ENCODE data around the gene CARHSP1. TPM values are rescaled to one million over a fixed set of nuclear protein-coding genes. Genes with fewer than 3 reads are reported as not detected.

CARHSP1 gene
- total and polyA plus RNA-seq, 2 of the 8 experiments (the other 6 are each of a cell fraction or from before 2014, with no cell fraction given): 292 to 300 TPM

GRCh38 chr16:8863594-8864424, 5.0 kb downstream of the CARHSP1 start:
- FAIRE-seq (no peak), DNase-seq (ENCODE audit: low read depth in 1 of 2, low spot score in 2 of 2) (no peak)
- H3K23ac ChIP-seq (ENCODE audit: insufficient read length): no peak overlapping the region
- peaks cover 3 to 30% (median 9%) of the 10 kb centered on the region in 4 experiments; a peak in 5 of 8 replicates for H3K36me3 ChIP-seq (ENCODE audit: control insufficient read depth in 2 of 4, insufficient read depth in 4 of 4, low read length in 3 of 4)
- H3K4me1 ChIP-seq (replicated peaks in 1 of 4; ENCODE audit: control insufficient read depth in 3 of 4, insufficient read depth in 4 of 4, low read length in 3 of 4): peaks cover 22 to 47% (median 34%) of the 10 kb centered on the region in 4 experiments
- TF ChIP-seq ZNF274 (IDR thresholded peaks at IDR 0.05; ENCODE audit: borderline replicate concordance, extremely low read depth, low read length): no peak
- peak; percentile 80; the same call in 1 of the 2 replicates for TF ChIP-seq POLR2AphosphoS5 (IDR thresholded peaks at IDR 0.05; ENCODE audit: low read depth, low read length)
- TF ChIP-seq CHD2 (IDR thresholded peaks at IDR 0.05; ENCODE audit: low read length): no peak
- no peak for TF ChIP-seq ASH2L (IDR thresholded peaks at IDR 0.05; ENCODE audit: low read length)
- H3K23me2 ChIP-seq (ENCODE audit: low read depth, low read length): peaks cover 17% of the 10 kb centered on the region
- peak overlapping the region; percentile 50 for H3K14ac ChIP-seq (ENCODE audit: insufficient read length)
- H3K56ac ChIP-seq (replicated peaks; ENCODE audit: insufficient read length, low read depth, low read length): no peak overlapping the region
- peaks cover 51 to 90% of the 10 kb centered on the region in 2 experiments for H3K79me2 ChIP-seq (ENCODE audit: control insufficient read depth in 1 of 2, insufficient read depth in 2 of 2, low read length in 2 of 2)
- CTCF ChIA-PET (ENCODE audit: partially characterized antibody): interaction anchor here (0.6 to 10.5 kb wide), 9 partner anchors 10 to 144 kb away, joined by 3 to 90 read pairs (median 5); partner anchors contain the start of gene LITAFD
- POLR2A ChIA-PET (ENCODE audit: partially characterized antibody): interaction anchor here (0.5 to 29.1 kb wide), 9 partner anchors 6 to 184 kb away, joined by 3 to 456 read pairs (median 3); partner anchors contain the start of genes CARHSP1, LITAFD, PMM2 and TMEM186
- H3K27ac ChIP-seq (ENCODE audit: low read depth, low read length): 0 out of 2 replicates have a peak overlapping the region, but pooled peaks have one; percentile 3
- H3K18ac ChIP-seq (ENCODE audit: extremely low read depth, low read length): no peak overlapping the region; the same call in 1 of the 2 replicates
- H3K4me3 ChIP-seq (ENCODE audit: extremely low read depth in 1 of 4, insufficient read depth in 2 of 4, low read depth in 3 of 4, low read length in 4 of 4): peak overlapping the region in 1 of 4 experiments; percentile 2; a peak in 1 of 8 replicates
- H2BK12ac ChIP-seq (ENCODE audit: low read depth, low read length): peak overlapping the region; percentile 20; the same call in 1 of the 2 replicates
- H2AK5ac ChIP-seq (ENCODE audit: low read depth, low read length): peak overlapping the region; percentile 5; the same call in 1 of the 2 replicates
- H3K27me3 ChIP-seq (replicated peaks in 1 of 4; ENCODE audit: control insufficient read depth in 3 of 4, extremely low read depth in 1 of 4, insufficient read depth in 3 of 4, low read length in 3 of 4): no peaks in the 10 kb centered on the region
- no peaks in the 10 kb centered on the region for H3K9me3 ChIP-seq (ENCODE audit: insufficient read depth in 2 of 2, low read depth in 1 of 2, low read length in 1 of 2)
- peak overlapping the region; percentile 3 for H2BK120ac ChIP-seq (replicated peaks; ENCODE audit: low read depth, low read length)
- peak overlapping the region; percentile 9 for H2BK15ac ChIP-seq (ENCODE audit: low read length)
- no peak overlapping the region for H4K5ac ChIP-seq (ENCODE audit: insufficient read length, low read depth, low read length)
- H3K9ac ChIP-seq (replicated peaks in 1 of 4; ENCODE audit: extremely low read depth in 1 of 4, low read depth in 3 of 4, low read length in 3 of 4): peak overlapping the region in 1 of 4 experiments; percentile 28; a peak in 2 of 7 replicates
- WGBS, 2 experiments (ENCODE audit: extremely low coverage in 1 of 2, insufficient coverage in 1 of 2, insufficient read length in 1 of 2, insufficient replicate concordance in 2 of 2, low coverage in 1 of 2, low lambda C conversion rate in 2 of 2, missing lambda C conversion rate in 1 of 2): 87% methylated on average over 17 of the region's 17 CpGs; no CpG with 5 or more reads in 1 of the 2 experiments
- H3K4me2 ChIP-seq (ENCODE audit: insufficient read depth in 1 of 2, low read depth in 2 of 2, low read length in 2 of 2): peak overlapping the region; percentile 45 to 58
- H2BK5ac ChIP-seq (ENCODE audit: low read depth, low read length): peak overlapping the region; percentile 66
- H3K4ac ChIP-seq (replicated peaks; ENCODE audit: insufficient read length, low read depth, low read length): peak overlapping the region; percentile 73
- peaks cover 38% of the 10 kb centered on the region for H3K79me1 ChIP-seq (ENCODE audit: low read depth, low read length)
- no peak overlapping the region for H2BK20ac ChIP-seq (ENCODE audit: low read length)
- peaks cover 41 to 60% of the 10 kb centered on the region in 2 experiments for H4K20me1 ChIP-seq (replicated peaks in 1 of 2; ENCODE audit: control insufficient read depth in 1 of 2, insufficient read depth in 2 of 2, low read length in 2 of 2)
- no peak overlapping the region; the same call in 1 of the 2 replicates for H4K8ac ChIP-seq (ENCODE audit: extremely low read depth, insufficient read depth, low read length)
- H2AFZ ChIP-seq (ENCODE audit: low read length): no peak overlapping the region
- peak overlapping the region; percentile 50 for H4K91ac ChIP-seq (replicated peaks; ENCODE audit: insufficient read length, low read length)
